Ammon's horn (tissue), 1 donor: ENCODE measurements around the gene PRODH.
A peak's percentile ranks its signal among the peaks of the same experiment; 100 is the strongest.
"Not testable (repeated sequence)": the region's sequence is repeated elsewhere in the genome, so short reads cannot be mapped to it uniquely, and the experiment has no call there.

ENCODE experiments used
- DNase-seq: peaks from one replicate; pipeline ENCODE4 v3.0.0-alpha.2; 2016; ENCODE audit warnings: low spot score

PRODH gene

GRCh38 chr22:18967391-18968010 lies 31.4 kb upstream of the PRODH start:
- DNase-seq = not testable (repeated sequence)

- peak; percentile 48 for DNase-seq
Measured at GRCh38 chr22:18966748-18967147, 30.7 kb upstream of the PRODH start.

GRCh38 chr22:18965526-18966421 lies 29.7 kb upstream of the PRODH start:
- no peak for DNase-seq

- not testable (repeated sequence) for DNase-seq
Measured at GRCh38 chr22:18964501-18965265, 28.6 kb upstream of the PRODH start.

- not testable (repeated sequence) for DNase-seq
Measured at GRCh38 chr22:18964051-18964450, 28.0 kb upstream of the PRODH start.

- DNase-seq = no peak
Measured at GRCh38 chr22:18962308-18962635, 26.2 kb upstream of the PRODH start.

GRCh38 chr22:18961632-18962307 lies 25.7 kb upstream of the PRODH start:
- not testable (repeated sequence) for DNase-seq

- DNase-seq = not testable (repeated sequence)
Measured at GRCh38 chr22:18961201-18961600, 25.1 kb upstream of the PRODH start.

- not testable (repeated sequence) for DNase-seq
Measured at GRCh38 chr22:18960166-18960820, 24.2 kb upstream of the PRODH start.

GRCh38 chr22:18959741-18960140 lies 23.6 kb upstream of the PRODH start:
- DNase-seq = not testable (repeated sequence)

- DNase-seq = not testable (repeated sequence)
Measured at GRCh38 chr22:18959266-18959665, 23.2 kb upstream of the PRODH start.

- not testable (repeated sequence) for DNase-seq
Measured at GRCh38 chr22:18958738-18959137, 22.6 kb upstream of the PRODH start.

GRCh38 chr22:18958321-18958705 lies 22.2 kb upstream of the PRODH start:
- peak; percentile 51 for DNase-seq

GRCh38 chr22:18957621-18958320 lies 21.7 kb upstream of the PRODH start:
- DNase-seq = not testable (repeated sequence)

GRCh38 chr22:18956956-18957355 lies 20.9 kb upstream of the PRODH start:
- DNase-seq = not testable (repeated sequence)

- not testable (repeated sequence) for DNase-seq
Measured at GRCh38 chr22:18956121-18956895, 20.2 kb upstream of the PRODH start.

- no peak for DNase-seq
Measured at GRCh38 chr22:18955696-18956095, 19.6 kb upstream of the PRODH start.

- DNase-seq = no peak
Measured at GRCh38 chr22:18954990-18955571, 19.0 kb upstream of the PRODH start.

GRCh38 chr22:18954303-18954989 lies 18.4 kb upstream of the PRODH start:
- DNase-seq = peak; percentile 69
